ENCODE results near the gene NRIP1. TPM values are rescaled to one million over a fixed set of nuclear protein-coding genes. Genes with fewer than 3 reads are reported as not detected.

The NRIP1 gene
- total RNA-seq, 1 donor from 2014 or later: 58.5 TPM

GRCh38 chr21:15066123-15066575 is 1.3 kb upstream of the NRIP1 start:
- H3K27me3 ChIP-seq (ENCODE audit: control insufficient read depth in 3 of 3, insufficient read depth in 3 of 3, low read length in 3 of 3): no peaks in the 10 kb centered on the region
- peak overlapping the region; percentile 77 to 89 (median 79) for H3K4me3 ChIP-seq (ENCODE audit: low read length in 3 of 3)
- H3K36me3 ChIP-seq (ENCODE audit: control insufficient read depth in 3 of 3, insufficient read depth in 3 of 3, low read length in 3 of 3): no peaks in the 10 kb centered on the region
- peak overlapping the region; percentile 82 to 90 (median 88) for H3K9ac ChIP-seq (ENCODE audit: low read depth in 1 of 3, low read length in 3 of 3)
- peak overlapping the region; percentile 91 for H3K27ac ChIP-seq (ENCODE audit: low read depth, low read length)
- H3K4me1 ChIP-seq (ENCODE audit: control insufficient read depth in 3 of 3, insufficient read depth in 3 of 3, low read length in 3 of 3): peaks cover 13 to 22% (median 15%) of the 10 kb centered on the region in 3 donors
- no peaks in the 10 kb centered on the region for H3K9me3 ChIP-seq (ENCODE audit: control insufficient read depth in 3 of 3, low read length in 3 of 3)

GRCh38 chr21:15065392-15066122 is 757 bp upstream of the NRIP1 start:
- Histone ChIP-seq H3K4me1 (ENCODE audit: control insufficient read depth in 3 of 3, insufficient read depth in 3 of 3, low read length in 3 of 3) (peaks cover 16 to 28% (median 19%) of the 10 kb centered on the region in 3 donors), H3K4me3 (ENCODE audit: low read length in 3 of 3) (peak overlapping the region; percentile 77 to 89 (median 79)), H3K9me3 (ENCODE audit: control insufficient read depth in 3 of 3, low read length in 3 of 3) (no peaks in the 10 kb centered on the region), H3K27ac (ENCODE audit: low read depth, low read length) (peak overlapping the region; percentile 91), H3K36me3 (ENCODE audit: control insufficient read depth in 3 of 3, insufficient read depth in 3 of 3, low read length in 3 of 3) (no peaks in the 10 kb centered on the region), H3K9ac (ENCODE audit: low read depth in 1 of 3, low read length in 3 of 3) (peak overlapping the region; percentile 82 to 90 (median 88)), H3K27me3 (ENCODE audit: control insufficient read depth in 3 of 3, insufficient read depth in 3 of 3, low read length in 3 of 3) (no peaks in the 10 kb centered on the region)

- Histone ChIP-seq H3K9me3 (ENCODE audit: control insufficient read depth in 3 of 3, low read length in 3 of 3) (no peaks in the 10 kb centered on the region), H3K27ac (ENCODE audit: low read depth, low read length) (peak overlapping the region; percentile 87), H3K27me3 (ENCODE audit: control insufficient read depth in 3 of 3, insufficient read depth in 3 of 3, low read length in 3 of 3) (no peaks in the 10 kb centered on the region), H3K4me3 (ENCODE audit: low read length in 3 of 3) (peak overlapping the region; percentile 69 to 83 (median 80)), H3K9ac (ENCODE audit: low read depth in 1 of 3, low read length in 3 of 3) (peak overlapping the region; percentile 77 to 90 (median 90)), H3K36me3 (ENCODE audit: control insufficient read depth in 3 of 3, insufficient read depth in 3 of 3, low read length in 3 of 3) (no peaks in the 10 kb centered on the region), H3K4me1 (ENCODE audit: control insufficient read depth in 3 of 3, insufficient read depth in 3 of 3, low read length in 3 of 3) (peaks cover 17 to 34% (median 20%) of the 10 kb centered on the region in 3 donors)
These were observed 805 bp downstream of the NRIP1 start for GRCh38 chr21:15063814-15064575.

- peak overlapping the region; percentile 69 to 83 (median 80) for H3K4me3 ChIP-seq (ENCODE audit: low read length in 3 of 3)
- H3K4me1 ChIP-seq (ENCODE audit: control insufficient read depth in 3 of 3, insufficient read depth in 3 of 3, low read length in 3 of 3): peaks cover 19 to 38% (median 20%) of the 10 kb centered on the region in 3 donors
- peak overlapping the region; percentile 77 to 90 (median 90) for H3K9ac ChIP-seq (ENCODE audit: low read depth in 1 of 3, low read length in 3 of 3)
- H3K27me3 ChIP-seq (ENCODE audit: control insufficient read depth in 3 of 3, insufficient read depth in 3 of 3, low read length in 3 of 3): no peaks in the 10 kb centered on the region
- no peaks in the 10 kb centered on the region for H3K36me3 ChIP-seq (ENCODE audit: control insufficient read depth in 3 of 3, insufficient read depth in 3 of 3, low read length in 3 of 3)
- H3K27ac ChIP-seq (ENCODE audit: low read depth, low read length): peak overlapping the region; percentile 87
- no peaks in the 10 kb centered on the region for H3K9me3 ChIP-seq (ENCODE audit: control insufficient read depth in 3 of 3, low read length in 3 of 3)
These were observed 1.6 kb downstream of the NRIP1 start for GRCh38 chr21:15063081-15063813.

GRCh38 chr21:15062606-15062965 is 2.2 kb downstream of the NRIP1 start:
- Histone ChIP-seq H3K4me3 (ENCODE audit: low read length in 3 of 3) (peak overlapping the region; percentile 69 to 83 (median 80)), H3K27me3 (ENCODE audit: control insufficient read depth in 3 of 3, insufficient read depth in 3 of 3, low read length in 3 of 3) (no peaks in the 10 kb centered on the region), H3K9ac (ENCODE audit: low read depth in 1 of 3, low read length in 3 of 3) (peak overlapping the region in 2 of 3 donors; percentile 77 to 90), H3K4me1 (ENCODE audit: control insufficient read depth in 3 of 3, insufficient read depth in 3 of 3, low read length in 3 of 3) (peaks cover 22 to 44% (median 22%) of the 10 kb centered on the region in 3 donors), H3K27ac (ENCODE audit: low read depth, low read length) (no peak overlapping the region), H3K9me3 (ENCODE audit: control insufficient read depth in 3 of 3, low read length in 3 of 3) (no peaks in the 10 kb centered on the region), H3K36me3 (ENCODE audit: control insufficient read depth in 3 of 3, insufficient read depth in 3 of 3, low read length in 3 of 3) (no peaks in the 10 kb centered on the region)

- Histone ChIP-seq H3K9me3 (ENCODE audit: control insufficient read depth in 3 of 3, low read length in 3 of 3) (no peaks in the 10 kb centered on the region), H3K4me1 (ENCODE audit: control insufficient read depth in 3 of 3, insufficient read depth in 3 of 3, low read length in 3 of 3) (peaks cover 27 to 50% (median 27%) of the 10 kb centered on the region in 3 donors), H3K27ac (ENCODE audit: low read depth, low read length) (peak overlapping the region; percentile 10), H3K36me3 (ENCODE audit: control insufficient read depth in 3 of 3, insufficient read depth in 3 of 3, low read length in 3 of 3) (no peaks in the 10 kb centered on the region), H3K4me3 (ENCODE audit: low read length in 3 of 3) (peak overlapping the region in 1 of 3 donors; percentile 83), H3K27me3 (ENCODE audit: control insufficient read depth in 3 of 3, insufficient read depth in 3 of 3, low read length in 3 of 3) (no peaks in the 10 kb centered on the region), H3K9ac (ENCODE audit: low read depth in 1 of 3, low read length in 3 of 3) (peak overlapping the region in 2 of 3 donors; percentile 36 to 90)
These were observed 2.8 kb downstream of the NRIP1 start for GRCh38 chr21:15061747-15062605.

GRCh38 chr21:15061279-15061678 is 3.5 kb downstream of the NRIP1 start:
- Histone ChIP-seq H3K27me3 (ENCODE audit: control insufficient read depth in 3 of 3, insufficient read depth in 3 of 3, low read length in 3 of 3) (no peaks in the 10 kb centered on the region), H3K9ac (ENCODE audit: low read depth in 1 of 3, low read length in 3 of 3) (no peak overlapping the region), H3K27ac (ENCODE audit: low read depth, low read length) (peak overlapping the region; percentile 10), H3K9me3 (ENCODE audit: control insufficient read depth in 3 of 3, low read length in 3 of 3) (no peaks in the 10 kb centered on the region), H3K4me1 (ENCODE audit: control insufficient read depth in 3 of 3, insufficient read depth in 3 of 3, low read length in 3 of 3) (peaks cover 27 to 51% (median 30%) of the 10 kb centered on the region in 3 donors), H3K36me3 (ENCODE audit: control insufficient read depth in 3 of 3, insufficient read depth in 3 of 3, low read length in 3 of 3) (no peaks in the 10 kb centered on the region), H3K4me3 (ENCODE audit: low read length in 3 of 3) (peak overlapping the region in 1 of 3 donors; percentile 39)

- Histone ChIP-seq H3K9ac (ENCODE audit: low read depth in 1 of 3, low read length in 3 of 3) (no peak overlapping the region), H3K4me1 (ENCODE audit: control insufficient read depth in 3 of 3, insufficient read depth in 3 of 3, low read length in 3 of 3) (peaks cover 27 to 51% (median 30%) of the 10 kb centered on the region in 3 donors), H3K27me3 (ENCODE audit: control insufficient read depth in 3 of 3, insufficient read depth in 3 of 3, low read length in 3 of 3) (no peaks in the 10 kb centered on the region), H3K4me3 (ENCODE audit: low read length in 3 of 3) (peak overlapping the region in 1 of 3 donors; percentile 39), H3K36me3 (ENCODE audit: control insufficient read depth in 3 of 3, insufficient read depth in 3 of 3, low read length in 3 of 3) (no peaks in the 10 kb centered on the region), H3K27ac (ENCODE audit: low read depth, low read length) (peak overlapping the region; percentile 10), H3K9me3 (ENCODE audit: control insufficient read depth in 3 of 3, low read length in 3 of 3) (no peaks in the 10 kb centered on the region)
These were observed 4.1 kb downstream of the NRIP1 start for GRCh38 chr21:15060543-15061175.
